NOMO-1 treated with dmso at 0.1 percent for 144 hours (cell line): ENCODE results near the gene MARVELD2.
A peak's percentile ranks its signal among the peaks of the same experiment; 100 is the strongest.

Source experiments
- DNase-seq: peaks from one replicate; lab custom pipeline; 2025; ENCODE audit not compliant: unreplicated experiment; lab: John Stamatoyannopoulos, UW

MARVELD2 gene

GRCh38 chr5:69492391-69492922 lies 77.5 kb downstream of the MARVELD2 start, which contains the start of gene OCLN:
Gene OCLN (plus strand): TSS chr5:69492790. CDS start chr5:69504245, 11,455 bp downstream.
- peak; percentile 8 for DNase-seq

GRCh38 chr5:69492923-69493395 lies 78.0 kb downstream of the MARVELD2 start:
- DNase-seq: no peak

DNA sequence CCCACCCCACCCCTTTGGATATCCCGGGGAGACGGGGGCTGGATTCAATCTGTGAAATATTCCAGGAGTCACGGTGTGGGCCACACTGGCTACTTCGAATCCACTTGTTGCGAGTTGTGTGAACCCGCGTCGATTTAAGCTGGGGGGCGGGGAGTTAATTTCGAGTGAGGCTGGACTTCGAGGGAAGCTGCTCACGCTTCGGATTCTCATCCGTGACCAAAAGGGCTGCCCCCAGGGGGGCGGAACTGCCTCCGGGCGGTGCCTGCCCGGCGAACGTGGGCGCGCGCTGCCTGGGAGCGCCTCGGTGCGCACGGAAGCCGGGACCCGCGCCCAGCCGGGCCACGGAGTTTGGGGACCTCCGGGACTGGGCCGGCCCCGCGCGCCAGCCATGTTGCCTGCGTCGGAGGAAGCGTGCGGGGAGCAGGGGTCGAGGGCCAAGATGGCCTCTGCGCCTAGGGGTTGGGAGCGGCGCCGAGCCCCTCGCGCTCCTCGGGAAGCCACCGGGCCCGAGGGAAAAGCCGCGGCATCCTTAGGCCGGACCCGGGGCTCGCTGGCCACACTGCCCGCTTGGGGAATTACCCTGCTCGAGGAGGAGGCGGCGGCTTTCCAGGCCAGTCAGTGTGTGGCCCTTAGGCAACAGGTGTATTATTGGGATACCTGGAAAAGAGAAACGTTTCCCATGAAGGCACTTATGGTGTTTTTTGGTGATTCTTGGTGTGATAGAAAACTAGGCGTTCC lies 78.6 kb downstream of the MARVELD2 start:
- peak; percentile 46 for DNase-seq
